GM06990 (cell line): ENCODE results near the gene PRMT1.

Source experiments
- DNase-seq: peaks from one replicate; pipeline ENCODE4 v3.0.0-alpha.2; 2011; ENCODE audit not compliant: insufficient read length; ENCODE audit errors: extremely low read depth
- H3K27me3 ChIP-seq: replicated peaks from 2 replicates; pipeline ENCODE4 v1.6.0; 2011; ENCODE audit warnings: low read length; ENCODE audit not compliant: control insufficient read depth, insufficient read depth
- H3K36me3 ChIP-seq: 2 replicates; pipeline ENCODE4 v1.5.1; 2011; ENCODE audit warnings: low read length; ENCODE audit not compliant: control insufficient read depth, insufficient read depth
- H3K4me3 ChIP-seq: replicated peaks from 2 replicates; pipeline ENCODE4 v1.5.1; 2011; ENCODE audit warnings: low read depth, mild to moderate bottlenecking, control low read depth, low read length
- TF ChIP-seq, protein P1 (sequence below): IDR thresholded peaks from 2 replicates; pipeline ENCODE4 v1.5.1; 2011; ENCODE audit warnings: low read length, control low read depth, mild to moderate bottlenecking, inconsistent platforms; ENCODE audit not compliant: insufficient read depth, poor library complexity, severe bottlenecking

PRMT1 gene

DNA sequence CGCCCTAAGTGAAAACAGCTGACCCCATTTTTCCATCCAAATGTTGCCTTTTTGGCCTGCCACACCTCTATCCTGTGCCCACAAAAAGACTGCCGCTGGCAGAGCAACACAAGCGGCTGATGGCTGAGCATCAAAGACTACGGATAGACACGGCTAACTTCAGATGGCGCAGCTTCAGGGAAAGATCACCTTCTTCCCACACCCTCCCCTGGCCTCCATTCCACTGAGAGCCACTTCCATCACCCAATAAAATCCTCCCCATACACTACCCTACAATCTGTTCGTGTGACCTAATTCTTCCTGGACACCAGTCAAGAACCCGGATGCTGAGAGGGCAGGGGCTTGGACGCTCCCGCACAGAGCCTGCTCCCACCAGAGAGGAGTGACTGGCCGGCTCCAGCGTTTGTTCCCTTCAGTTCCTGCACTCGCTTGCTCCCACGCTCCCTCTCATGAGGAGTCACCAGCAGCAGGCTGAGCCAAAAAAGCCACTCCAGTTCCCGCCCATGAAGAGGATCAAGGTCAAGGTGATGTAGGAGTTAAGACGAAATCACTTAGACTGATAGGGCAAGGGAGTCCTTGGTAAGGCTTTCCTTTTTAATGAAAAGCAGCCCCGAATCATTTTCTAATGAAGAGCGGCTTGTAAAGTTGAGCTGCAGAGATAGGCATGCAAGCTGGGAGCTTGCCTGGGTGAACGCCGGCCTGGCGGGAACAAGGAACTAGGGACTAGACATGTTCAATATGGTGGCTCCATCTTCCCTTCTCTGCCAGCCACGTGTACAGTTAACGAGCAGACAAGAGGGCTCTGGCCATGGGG is 50.4 kb downstream of the PRMT1 start:
- DNase-seq = no peak

GRCh38 chr19:49730166-49730565 is 53.1 kb downstream of the PRMT1 start:
- Histone ChIP-seq H3K27me3 (no peaks in the 10 kb centered on the region; the same call in 1 of the 2 replicates), H3K36me3 (no peaks in the 10 kb centered on the region), H3K4me3 (no peak overlapping the region)
- TF ChIP-seq, protein P1, sequence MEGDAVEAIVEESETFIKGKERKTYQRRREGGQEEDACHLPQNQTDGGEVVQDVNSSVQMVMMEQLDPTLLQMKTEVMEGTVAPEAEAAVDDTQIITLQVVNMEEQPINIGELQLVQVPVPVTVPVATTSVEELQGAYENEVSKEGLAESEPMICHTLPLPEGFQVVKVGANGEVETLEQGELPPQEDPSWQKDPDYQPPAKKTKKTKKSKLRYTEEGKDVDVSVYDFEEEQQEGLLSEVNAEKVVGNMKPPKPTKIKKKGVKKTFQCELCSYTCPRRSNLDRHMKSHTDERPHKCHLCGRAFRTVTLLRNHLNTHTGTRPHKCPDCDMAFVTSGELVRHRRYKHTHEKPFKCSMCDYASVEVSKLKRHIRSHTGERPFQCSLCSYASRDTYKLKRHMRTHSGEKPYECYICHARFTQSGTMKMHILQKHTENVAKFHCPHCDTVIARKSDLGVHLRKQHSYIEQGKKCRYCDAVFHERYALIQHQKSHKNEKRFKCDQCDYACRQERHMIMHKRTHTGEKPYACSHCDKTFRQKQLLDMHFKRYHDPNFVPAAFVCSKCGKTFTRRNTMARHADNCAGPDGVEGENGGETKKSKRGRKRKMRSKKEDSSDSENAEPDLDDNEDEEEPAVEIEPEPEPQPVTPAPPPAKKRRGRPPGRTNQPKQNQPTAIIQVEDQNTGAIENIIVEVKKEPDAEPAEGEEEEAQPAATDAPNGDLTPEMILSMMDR = no peak
- no peak for DNase-seq

More for the DNA sequence above, 50.4 kb downstream of the PRMT1 start:
- H3K27me3 ChIP-seq = no peaks in the 10 kb centered on the region; the same call in 1 of the 2 replicates
- TF ChIP-seq, protein P1 = no peak
- no peak overlapping the region for H3K4me3 ChIP-seq
- no peaks in the 10 kb centered on the region for H3K36me3 ChIP-seq
